BLaER1 treated with 17β-estradiol and CSF1 and Interleukin-3, amounts not matched to agents 10 nM and 100 nM (cell line): ENCODE data around the gene PTCRA.
A peak's percentile ranks its signal among the peaks of the same experiment; 100 is the strongest.
"Not testable (repeated sequence)": the region's sequence is repeated elsewhere in the genome, so short reads cannot be mapped to it uniquely, and the experiment has no call there.

Experiments used
- H3K27ac ChIP-seq, 11 experiments: shearing (Covaris generic); formaldehyde crosslinking; 2 replicates each; pipeline ENCODE4 v1.8.1; 2022
- H3K27me3 ChIP-seq, 11 experiments: shearing (Covaris generic); formaldehyde crosslinking; 2 replicates each; pipeline ENCODE4 v1.8.1; 2022
- H3K36me3 ChIP-seq, 11 experiments: shearing (Covaris generic); formaldehyde crosslinking; 2 replicates each; pipeline ENCODE4 v1.8.1; 2022
- H3K4me1 ChIP-seq, 10 experiments: shearing (Covaris generic); formaldehyde crosslinking; 2 replicates each; pipeline ENCODE4 v1.8.1; 2022
- H3K4me2 ChIP-seq, 11 experiments: shearing (Covaris generic); formaldehyde crosslinking; 2 replicates each; pipeline ENCODE4 v1.8.1; 2022
- H3K4me3 ChIP-seq, 10 experiments: shearing (Covaris generic); formaldehyde crosslinking; 2 replicates each; pipeline ENCODE4 v1.8.1; 2022
- H3K9ac ChIP-seq, 11 experiments: shearing (Covaris generic); formaldehyde crosslinking; 2 replicates each; pipeline ENCODE4 v1.8.1; 2022
- H3K9me3 ChIP-seq, 11 experiments: shearing (Covaris generic); formaldehyde crosslinking; replicated peaks in 1 of 11; 2 replicates each; pipeline ENCODE4 v1.8.1; 2022
- H4K20me1 ChIP-seq, 11 experiments: shearing (Covaris generic); formaldehyde crosslinking; 2 replicates each; pipeline ENCODE4 v1.8.1; 2022
- Cebpa-rat ChIP-seq, 11 experiments: shearing (Covaris generic); IDR thresholded peaks; 2 replicates each; pipeline ENCODE4 v1.8.1; 2022

Gene PTCRA

DNA sequence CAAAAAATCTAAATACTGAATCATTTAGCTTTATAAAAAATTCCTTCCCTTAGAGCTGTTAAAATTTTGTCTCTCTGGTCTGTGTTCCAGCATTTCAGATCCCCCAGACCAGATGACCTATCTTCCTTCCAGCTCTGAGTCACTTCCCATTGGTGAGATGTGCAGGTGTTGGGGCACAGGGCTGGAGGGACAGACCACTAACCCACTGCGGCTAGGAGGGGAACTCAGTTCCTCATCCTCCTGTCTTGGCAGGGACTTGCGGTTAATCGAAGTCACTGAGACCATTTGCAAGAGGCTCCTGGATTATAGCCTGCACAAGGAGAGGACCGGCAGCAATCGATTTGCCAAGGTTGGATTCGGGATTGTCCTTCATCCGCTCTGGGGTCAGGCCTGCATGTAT is 19.5 kb downstream of the PTCRA start:
- Histone ChIP-seq H3K36me3 (peaks cover 76 to 99% (median 89%) of the 10 kb centered on the region in 11 experiments), H3K9me3 (no peaks in the 10 kb centered on the region), H3K27me3 (no peaks in the 10 kb centered on the region), H3K4me3 (peak overlapping the region in 4 of 10 experiments; percentile 30 to 91 (median 71); a peak in 5 of 20 replicates), H3K4me2 (peak overlapping the region; percentile 61 to 99 (median 93)), H4K20me1 (peaks cover 66 to 100% (median 97%) of the 10 kb centered on the region in 11 experiments), H3K9ac (peak overlapping the region in 10 of 11 experiments; percentile 10 to 98 (median 32); a peak in 17 of 22 replicates), H3K4me1 (peaks cover 70 to 91% (median 88%) of the 10 kb centered on the region in 10 experiments), H3K27ac (peak overlapping the region in 9 of 11 experiments; percentile 5 to 99 (median 97); a peak in 14 of 22 replicates)
- TF ChIP-seq Cebpa-rat (IDR thresholded peaks at IDR 0.05), result no peak

DNA sequence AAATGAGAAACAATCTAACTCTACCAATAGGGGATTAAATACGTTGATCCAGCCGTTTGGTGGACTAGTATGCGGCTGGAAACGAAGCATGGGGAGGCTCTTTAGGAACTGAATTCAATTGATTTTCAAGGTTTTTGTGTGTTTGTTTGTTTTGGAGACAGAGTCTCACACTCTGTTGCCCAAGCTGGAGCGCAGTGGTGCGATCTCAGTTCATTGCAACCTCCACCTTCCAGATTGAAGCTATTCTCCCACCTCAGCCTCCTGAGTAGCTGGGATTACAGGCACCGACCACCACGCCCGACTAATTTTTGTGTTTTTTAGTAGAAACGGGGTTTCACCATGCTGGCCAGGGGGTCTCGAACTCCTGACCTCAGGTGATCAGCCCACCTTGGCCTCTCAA is 20.5 kb downstream of the PTCRA start:
- H3K9ac ChIP-seq, result peak overlapping the region in 4 of 11 experiments; percentile 1 to 29 (median 23); a peak in 6 of 22 replicates
- no peak overlapping the region for H3K4me3 ChIP-seq
- peak overlapping the region in 4 of 11 experiments; percentile 97 to 99 (median 98); a peak in 5 of 22 replicates for H3K27ac ChIP-seq
- H3K4me1 ChIP-seq, result peaks cover 60 to 86% (median 83%) of the 10 kb centered on the region in 10 experiments
- H3K36me3 ChIP-seq, result peaks cover 87 to 100% (median 95%) of the 10 kb centered on the region in 11 experiments
- TF ChIP-seq Cebpa-rat (IDR thresholded peaks at IDR 0.05), result no peak
- peaks cover 74 to 100% (median 99%) of the 10 kb centered on the region in 11 experiments for H4K20me1 ChIP-seq
- H3K9me3 ChIP-seq, result no peaks in the 10 kb centered on the region
- H3K27me3 ChIP-seq, result no peaks in the 10 kb centered on the region
- H3K4me2 ChIP-seq, result peak overlapping the region in 10 of 11 experiments; percentile 67 to 99 (median 90); a peak in 18 of 22 replicates

DNA sequence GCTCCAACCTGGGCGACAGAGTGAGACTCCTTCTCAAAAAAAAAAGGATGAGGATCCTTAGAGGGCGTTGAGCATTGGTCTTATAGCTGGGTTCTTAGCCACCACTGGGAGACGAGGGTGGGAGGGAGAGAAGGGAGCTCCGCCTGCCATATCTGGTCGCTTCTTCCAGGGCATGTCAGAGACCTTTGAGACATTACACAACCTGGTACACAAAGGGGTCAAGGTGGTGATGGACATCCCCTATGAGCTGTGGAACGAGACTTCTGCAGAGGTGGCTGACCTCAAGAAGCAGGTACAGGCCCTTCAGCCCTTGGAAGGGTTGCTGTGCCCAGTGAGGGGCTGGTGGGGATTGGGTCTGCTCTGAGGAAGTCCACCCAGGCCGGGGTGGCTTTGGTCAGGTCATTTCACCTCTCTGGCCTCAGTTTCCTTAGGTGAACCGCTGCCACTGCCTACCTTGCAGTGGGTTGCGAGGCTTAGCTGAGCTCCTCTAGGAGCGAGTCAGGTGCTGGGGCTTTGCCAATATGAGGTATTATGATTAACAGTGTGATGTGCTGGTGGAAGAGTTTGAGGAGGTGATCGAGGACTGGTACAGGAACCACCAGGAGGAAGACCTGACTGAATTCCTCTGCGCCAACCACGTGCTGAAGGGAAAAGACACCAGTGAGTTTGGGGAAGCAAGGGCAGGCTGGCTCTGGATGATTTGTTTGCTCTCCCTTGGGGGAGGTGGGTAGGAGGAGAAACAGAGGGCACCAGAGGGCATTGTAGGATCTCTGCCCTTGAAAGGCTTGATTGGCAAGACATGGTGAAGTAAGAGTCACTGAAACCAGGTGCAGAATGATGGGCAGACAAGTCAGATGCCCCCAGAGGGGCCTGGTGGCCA is 21.9 kb downstream of the PTCRA start:
- Histone ChIP-seq H4K20me1 (peaks cover 72 to 100% (median 96%) of the 10 kb centered on the region in 11 experiments), H3K4me2 (peak overlapping the region in 9 of 11 experiments; percentile 37 to 99 (median 86); a peak in 17 of 22 replicates), H3K4me1 (peaks cover 47 to 78% (median 69%) of the 10 kb centered on the region in 10 experiments), H3K4me3 (no peak overlapping the region), H3K9ac (peak overlapping the region; percentile 9 to 69 (median 33); a peak in 15 of 22 replicates), H3K27ac (peak overlapping the region in 9 of 11 experiments; percentile 25 to 99 (median 51); a peak in 17 of 22 replicates), H3K9me3 (no peaks in the 10 kb centered on the region), H3K36me3 (peaks cover 91 to 100% (median 95%) of the 10 kb centered on the region in 11 experiments), H3K27me3 (no peaks in the 10 kb centered on the region)
- TF ChIP-seq Cebpa-rat (IDR thresholded peaks at IDR 0.05), result no peak

DNA sequence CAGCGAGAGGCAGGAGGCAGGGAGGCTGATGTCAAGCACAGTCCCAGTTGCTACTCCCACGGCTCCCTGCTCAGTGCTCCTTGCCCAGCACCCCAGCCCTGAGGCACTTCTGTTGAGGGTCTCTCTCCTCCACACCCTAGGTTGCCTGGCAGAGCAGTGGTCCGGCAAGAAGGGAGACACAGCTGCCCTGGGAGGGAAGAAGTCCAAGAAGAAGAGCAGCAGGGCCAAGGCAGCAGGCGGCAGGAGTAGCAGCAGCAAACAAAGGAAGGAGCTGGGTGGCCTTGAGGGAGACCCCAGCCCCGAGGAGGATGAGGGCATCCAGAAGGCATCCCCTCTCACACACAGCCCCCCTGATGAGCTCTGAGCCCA is 22.6 kb downstream of the PTCRA start:
- Histone ChIP-seq H4K20me1 (peaks cover 68 to 99% (median 93%) of the 10 kb centered on the region in 11 experiments), H3K4me1 (peaks cover 40 to 73% (median 63%) of the 10 kb centered on the region in 10 experiments), H3K9me3 (no peaks in the 10 kb centered on the region), H3K36me3 (peaks cover 98 to 100% (median 99%) of the 10 kb centered on the region in 11 experiments), H3K27me3 (no peaks in the 10 kb centered on the region), H3K4me2 (peak overlapping the region in 7 of 11 experiments; percentile 67 to 99 (median 86); a peak in 14 of 22 replicates), H3K9ac (peak overlapping the region in 10 of 11 experiments; percentile 1 to 69 (median 24); a peak in 15 of 22 replicates), H3K27ac (peak overlapping the region in 9 of 11 experiments; percentile 25 to 99 (median 51); a peak in 17 of 22 replicates), H3K4me3 (no peak overlapping the region)
- no peak for TF ChIP-seq Cebpa-rat (IDR thresholded peaks at IDR 0.05)

DNA sequence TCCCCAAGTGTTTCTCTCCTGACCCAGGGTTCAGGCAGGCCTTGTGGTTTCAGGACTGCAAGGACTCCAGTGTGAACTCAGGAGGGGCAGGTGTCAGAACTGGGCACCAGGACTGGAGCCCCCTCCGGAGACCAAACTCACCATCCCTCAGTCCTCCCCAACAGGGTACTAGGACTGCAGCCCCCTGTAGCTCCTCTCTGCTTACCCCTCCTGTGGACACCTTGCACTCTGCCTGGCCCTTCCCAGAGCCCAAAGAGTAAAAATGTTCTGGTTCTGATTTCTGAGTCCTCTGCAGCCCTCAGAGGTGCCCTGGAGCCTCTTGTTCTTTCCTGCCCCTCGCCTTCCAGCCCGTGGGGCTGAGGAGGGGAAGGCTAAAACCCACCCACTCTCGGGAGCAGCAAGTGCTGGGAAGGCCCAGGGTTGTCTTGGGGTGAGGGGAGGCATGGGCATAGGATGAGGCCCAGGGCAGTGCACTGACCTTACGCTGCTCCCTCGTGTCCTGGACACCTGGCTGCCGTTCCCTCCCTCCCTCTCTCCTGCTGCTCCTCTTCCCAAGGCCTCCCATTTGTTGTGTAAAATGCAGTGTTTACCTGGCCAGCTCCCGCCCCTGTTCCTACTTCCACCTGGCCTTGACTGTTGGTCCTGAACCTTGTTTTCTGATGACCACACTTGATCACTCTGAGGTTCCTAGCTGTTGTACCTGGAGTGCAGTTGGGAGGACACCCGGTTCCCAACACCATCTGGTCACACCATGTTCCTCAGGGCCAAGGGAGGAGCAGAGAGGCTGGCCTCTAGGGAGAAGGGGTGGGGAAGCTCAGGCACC is 23.3 kb downstream of the PTCRA start:
- Histone ChIP-seq H3K36me3 (peaks cover 99 to 100% (median 100%) of the 10 kb centered on the region in 11 experiments), H3K27ac (peak overlapping the region in 8 of 11 experiments; percentile 20 to 99 (median 62); a peak in 14 of 22 replicates), H3K9ac (peak overlapping the region in 7 of 11 experiments; percentile 1 to 69 (median 62); a peak in 11 of 22 replicates)

DNA sequence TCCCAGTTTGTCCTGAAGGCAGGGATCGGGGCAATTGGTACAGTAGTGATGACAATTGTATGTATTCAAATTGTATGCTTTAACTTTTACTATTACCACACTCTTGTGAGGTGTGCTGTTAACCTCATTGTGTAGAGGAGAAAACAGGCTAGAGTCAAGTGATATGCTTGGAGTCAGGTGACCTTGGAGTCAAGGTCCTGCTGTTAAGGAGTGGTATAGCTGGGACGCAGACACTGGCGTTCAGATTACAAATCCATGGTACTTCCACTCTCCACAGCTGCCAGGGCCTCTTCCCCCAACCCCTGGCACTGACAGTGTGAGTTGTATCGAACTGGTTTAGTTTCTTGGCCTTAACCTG is 23.9 kb downstream of the PTCRA start:
- Histone ChIP-seq H3K4me3 (no peak overlapping the region), H3K9ac (peak overlapping the region in 1 of 11 experiments; percentile 69; a peak in 1 of 22 replicates), H4K20me1 (peaks cover 55 to 98% (median 79%) of the 10 kb centered on the region in 11 experiments; a peak in 21 of 22 replicates), H3K4me2 (no peak overlapping the region), H3K4me1 (peaks cover 27 to 59% (median 49%) of the 10 kb centered on the region in 10 experiments), H3K36me3 (peaks cover 99 to 100% (median 100%) of the 10 kb centered on the region in 11 experiments), H3K27ac (peak overlapping the region in 3 of 11 experiments; percentile 77 to 99 (median 98); a peak in 5 of 22 replicates), H3K9me3 (no peaks in the 10 kb centered on the region), H3K27me3 (no peaks in the 10 kb centered on the region)
- TF ChIP-seq Cebpa-rat (IDR thresholded peaks at IDR 0.05), result no peak

More for the DNA sequence above, 23.3 kb downstream of the PTCRA start:
- TF ChIP-seq Cebpa-rat (IDR thresholded peaks at IDR 0.05), result no peak
- Histone ChIP-seq H3K9me3 (no peaks in the 10 kb centered on the region), H4K20me1 (peaks cover 61 to 99% (median 85%) of the 10 kb centered on the region in 11 experiments), H3K4me1 (peaks cover 32 to 65% (median 55%) of the 10 kb centered on the region in 10 experiments), H3K27me3 (no peaks in the 10 kb centered on the region), H3K4me3 (no peak overlapping the region), H3K4me2 (peak overlapping the region in 7 of 11 experiments; percentile 67 to 99 (median 86); a peak in 13 of 22 replicates)

DNA sequence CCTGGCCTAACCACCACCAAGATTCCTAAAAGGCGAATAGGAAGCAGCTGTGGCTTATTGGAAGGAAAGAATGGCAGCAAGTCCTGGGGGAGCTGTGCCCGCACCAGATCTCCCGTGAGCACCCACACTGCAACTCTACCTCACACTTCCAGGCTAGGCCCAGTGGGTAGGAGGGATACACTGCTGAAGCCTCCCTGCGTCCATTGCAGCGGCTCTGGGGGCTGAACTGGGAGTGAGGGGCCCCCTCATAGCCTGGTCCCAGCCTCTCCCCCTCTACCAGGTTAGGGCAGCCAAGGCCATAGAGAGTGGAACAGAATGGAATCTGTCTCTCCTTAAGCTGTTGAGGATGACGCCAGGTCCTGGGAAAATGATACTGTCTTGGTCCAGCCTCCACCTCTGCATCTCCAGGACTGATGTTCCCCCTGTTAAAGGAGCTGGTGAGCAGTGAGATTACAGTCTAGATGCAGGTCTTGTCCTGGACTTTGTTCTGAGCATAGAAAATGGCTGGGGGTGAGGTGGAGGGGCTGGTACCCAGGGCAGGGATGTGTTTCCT is 24.7 kb downstream of the PTCRA start:
- H3K4me2 ChIP-seq, result no peak overlapping the region
- peaks cover 19 to 52% (median 41%) of the 10 kb centered on the region in 10 experiments for H3K4me1 ChIP-seq
- H3K27ac ChIP-seq, result peak overlapping the region in 3 of 11 experiments; percentile 16 to 49 (median 24); a peak in 4 of 22 replicates
- H3K36me3 ChIP-seq, result peaks cover 99 to 100% (median 100%) of the 10 kb centered on the region in 11 experiments
- no peaks in the 10 kb centered on the region for H3K27me3 ChIP-seq
- peaks cover 47 to 90% (median 71%) of the 10 kb centered on the region in 11 experiments; a peak in 21 of 22 replicates for H4K20me1 ChIP-seq
- H3K9me3 ChIP-seq, result no peaks in the 10 kb centered on the region
- H3K9ac ChIP-seq, result peak overlapping the region in 1 of 11 experiments; percentile 29; a peak in 1 of 22 replicates
- no peak for TF ChIP-seq Cebpa-rat (IDR thresholded peaks at IDR 0.05)
- H3K4me3 ChIP-seq, result no peak overlapping the region

DNA sequence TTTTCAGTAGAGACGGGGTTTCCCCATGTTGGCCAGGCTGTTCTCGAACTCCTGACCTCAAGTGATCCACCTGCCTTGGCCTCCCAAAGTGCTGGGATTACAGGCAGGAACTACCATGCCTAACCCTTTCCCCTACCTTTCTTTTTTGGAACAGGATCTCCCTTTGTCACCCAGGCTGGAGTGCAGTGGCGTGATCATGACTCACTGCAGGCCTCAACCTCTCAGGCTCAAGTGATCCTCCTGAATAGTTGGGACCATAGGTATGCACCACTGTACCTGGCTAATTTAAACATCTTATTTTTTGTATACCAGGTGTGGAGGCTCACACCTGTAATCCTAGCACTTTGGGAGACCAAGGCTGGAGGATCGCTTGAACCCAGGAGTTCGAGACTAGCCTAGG is 25.5 kb downstream of the PTCRA start:
- Histone ChIP-seq H3K4me1 (peaks cover 12 to 44% (median 33%) of the 10 kb centered on the region in 10 experiments), H4K20me1 (peaks cover 39 to 82% (median 64%) of the 10 kb centered on the region in 11 experiments; a peak in 21 of 22 replicates), H3K36me3 (peaks cover 98 to 100% (median 100%) of the 10 kb centered on the region in 11 experiments)
- H3K4me3 ChIP-seq, H3K9ac ChIP-seq, H3K9me3 ChIP-seq, H3K27me3 ChIP-seq, H3K27ac ChIP-seq, H3K4me2 ChIP-seq: not testable (repeated sequence)
